SU-DHL-6 (cell line): ENCODE measurements around the gene B3GALT2.
"Not testable (repeated sequence)": the region's sequence is repeated elsewhere in the genome, so short reads cannot be mapped to it uniquely, and the experiment has no call there.

ENCODE experiments used
- EZH2phosphoT487 ChIP-seq: fragments of 200-600 bp; sonication (generic), shearing (Covaris generic); conservative IDR thresholded peaks from 2 replicates; pipeline ENCODE4 v1.6.1; 2018; ENCODE audit warnings: mild to moderate bottlenecking, antibody characterized with exemption, low read length, moderate library complexity, mixed read lengths
- TF ChIP-seq, protein P1 (sequence below): fragments of 200-600 bp; sonication (generic); IDR thresholded peaks from one replicate; pipeline ENCODE4 v1.5.1; 2017; ENCODE audit warnings: antibody characterized with exemption, mild to moderate bottlenecking, low read length, moderate library complexity; ENCODE audit not compliant: insufficient read depth, poor library complexity, severe bottlenecking

DNA sequence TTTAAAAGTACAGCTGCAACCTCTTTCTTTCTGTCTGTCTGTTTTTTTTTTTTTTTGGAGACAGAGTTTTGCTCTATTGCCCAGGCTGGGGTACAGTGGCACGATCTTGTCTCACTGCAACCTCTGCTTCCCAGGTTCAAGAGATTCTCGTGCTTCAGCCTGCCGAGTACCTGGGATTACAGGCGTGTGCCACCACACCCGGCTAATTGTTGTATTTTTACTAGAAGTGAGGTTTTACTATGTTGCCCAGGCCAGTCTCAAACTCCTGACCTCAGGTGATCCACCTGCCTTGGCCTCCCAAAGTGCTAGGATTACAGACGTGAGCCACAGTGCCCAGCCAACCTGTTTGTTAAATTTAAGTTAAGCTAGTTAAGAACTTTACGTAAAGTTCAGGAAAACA is 2.5 kb upstream of the B3GALT2 start:
- TF ChIP-seq, protein P1, sequence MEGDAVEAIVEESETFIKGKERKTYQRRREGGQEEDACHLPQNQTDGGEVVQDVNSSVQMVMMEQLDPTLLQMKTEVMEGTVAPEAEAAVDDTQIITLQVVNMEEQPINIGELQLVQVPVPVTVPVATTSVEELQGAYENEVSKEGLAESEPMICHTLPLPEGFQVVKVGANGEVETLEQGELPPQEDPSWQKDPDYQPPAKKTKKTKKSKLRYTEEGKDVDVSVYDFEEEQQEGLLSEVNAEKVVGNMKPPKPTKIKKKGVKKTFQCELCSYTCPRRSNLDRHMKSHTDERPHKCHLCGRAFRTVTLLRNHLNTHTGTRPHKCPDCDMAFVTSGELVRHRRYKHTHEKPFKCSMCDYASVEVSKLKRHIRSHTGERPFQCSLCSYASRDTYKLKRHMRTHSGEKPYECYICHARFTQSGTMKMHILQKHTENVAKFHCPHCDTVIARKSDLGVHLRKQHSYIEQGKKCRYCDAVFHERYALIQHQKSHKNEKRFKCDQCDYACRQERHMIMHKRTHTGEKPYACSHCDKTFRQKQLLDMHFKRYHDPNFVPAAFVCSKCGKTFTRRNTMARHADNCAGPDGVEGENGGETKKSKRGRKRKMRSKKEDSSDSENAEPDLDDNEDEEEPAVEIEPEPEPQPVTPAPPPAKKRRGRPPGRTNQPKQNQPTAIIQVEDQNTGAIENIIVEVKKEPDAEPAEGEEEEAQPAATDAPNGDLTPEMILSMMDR = not testable (repeated sequence)
- TF ChIP-seq EZH2phosphoT487 = not testable (repeated sequence)
